IMR-90 (cell line): ENCODE results near the gene MALRD1. TPM values are rescaled to one million over a fixed set of nuclear protein-coding genes. Genes with fewer than 3 reads are reported as not detected.

Experiments used
- ATAC-seq: fragments of 200-7000 bp; cut with Tn5 transposase; 2 replicates; pipeline ENCODE4 v1.9.1; 2020; ENCODE audit warnings: low read depth, mild to moderate bottlenecking, moderate library complexity
- BruUV-seq: library from RNA; stranded (reverse); fragments of 400-500 nt; replicated peaks from 2 replicates; lab custom pipeline; 2021; lab: Mats Ljungman, UMichigan
- CTCF ChIA-PET: fragments of 300-600 bp; formaldehyde crosslinking; extraction: SDS; loops from one replicate; lab custom pipeline; 2021; ENCODE audit warnings: antibody characterized with exemption; lab: Yijun Ruan, JAX
- POLR2A ChIA-PET: fragments of 300-600 bp; sonication (Branson Sonifier 250); formaldehyde crosslinking; loops from one replicate; lab custom pipeline; 2022; ENCODE audit warnings: antibody characterized with exemption; ENCODE audit not compliant: unreplicated experiment; lab: Charles Lee
- DNase-seq: peaks from one replicate; pipeline ENCODE4 v3.0.0; 2013
- H2AFZ ChIP-seq: replicated peaks from 2 replicates; pipeline ENCODE3; 2013; ENCODE audit warnings: low read length, mild to moderate bottlenecking; ENCODE audit not compliant: poor library complexity
- H2AK5ac ChIP-seq: 2 replicates; pipeline ENCODE4 v1.6.1; 2013; ENCODE audit warnings: low read depth, low read length, inconsistent platforms
- H2AK9ac ChIP-seq: replicated peaks from 2 replicates; pipeline ENCODE3; 2013; ENCODE audit warnings: mild to moderate bottlenecking, low read depth, low read length, moderate library complexity; ENCODE audit not compliant: poor library complexity
- H2BK120ac ChIP-seq: 2 replicates; pipeline ENCODE4 v1.6.1; 2013; ENCODE audit warnings: low read depth, low read length, inconsistent platforms
- H2BK15ac ChIP-seq: 3 replicates; pipeline ENCODE4 v1.6.1; 2013; ENCODE audit warnings: low read depth, low read length, inconsistent platforms
- H2BK20ac ChIP-seq: 2 replicates; pipeline ENCODE4 v1.6.1; 2013; ENCODE audit warnings: low read depth, mild to moderate bottlenecking, inconsistent platforms, low read length, moderate library complexity
- H2BK5ac ChIP-seq: 2 replicates; pipeline ENCODE4 v1.6.1; 2013; ENCODE audit warnings: mild to moderate bottlenecking, low read depth, low read length, inconsistent platforms; ENCODE audit not compliant: poor library complexity, severe bottlenecking
- H3K14ac ChIP-seq: replicated peaks from 2 replicates; pipeline ENCODE4 v1.6.1; 2013; ENCODE audit warnings: low read depth, low read length, inconsistent platforms
- H3K18ac ChIP-seq: 2 replicates; pipeline ENCODE4 v1.6.1; 2013; ENCODE audit warnings: low read depth, low read length, control low read depth
- H3K23ac ChIP-seq: 2 replicates; pipeline ENCODE4 v1.6.1; 2013; ENCODE audit warnings: low read depth, low read length, inconsistent platforms
- H3K27ac ChIP-seq: 2 replicates; pipeline ENCODE4 v1.5.1; 2013; ENCODE audit warnings: mild to moderate bottlenecking, control low read depth, low read length; ENCODE audit not compliant: insufficient read depth
- H3K27me3 ChIP-seq: 2 replicates; pipeline ENCODE4 v1.6.1; 2013; ENCODE audit warnings: low read length; ENCODE audit not compliant: control insufficient read depth, insufficient read depth
- H3K36me3 ChIP-seq: 2 replicates; pipeline ENCODE4 v1.6.1; 2013; ENCODE audit warnings: low read length, mixed read lengths; ENCODE audit not compliant: control insufficient read depth, insufficient read depth
- H3K4ac ChIP-seq: 2 replicates; pipeline ENCODE4 v1.6.1; 2013; ENCODE audit warnings: low read depth, low read length, inconsistent platforms
- H3K4me1 ChIP-seq: 2 replicates; pipeline ENCODE4 v1.6.1; 2013; ENCODE audit warnings: low read length, mixed read lengths; ENCODE audit not compliant: control insufficient read depth, insufficient read depth
- H3K4me2 ChIP-seq: 2 replicates; pipeline ENCODE4 v1.6.1; 2013; ENCODE audit warnings: low read depth, mild to moderate bottlenecking, control low read depth, low read length, moderate library complexity
- H3K4me3 ChIP-seq: 2 replicates; pipeline ENCODE4 v1.5.1; 2013; ENCODE audit warnings: low read depth, mild to moderate bottlenecking, control low read depth, low read length, moderate library complexity; ENCODE audit not compliant: insufficient read depth
- H3K56ac ChIP-seq: 2 replicates; pipeline ENCODE4 v1.6.1; 2013; ENCODE audit warnings: low read length, inconsistent platforms; ENCODE audit not compliant: insufficient read depth; ENCODE audit errors: extremely low read depth
- H3K79me1 ChIP-seq, 2 experiments: 2 replicates each; pipeline ENCODE4 v1.6.1; 2013; ENCODE audit warnings: low read length in 2 of 2, inconsistent platforms in 1 of 2, low read depth in 1 of 2
- H3K9ac ChIP-seq: 2 replicates; pipeline ENCODE4 v1.6.1; 2013; ENCODE audit warnings: low read depth, low read length, control low read depth
- H3K9me1 ChIP-seq: 2 replicates; pipeline ENCODE4 v1.6.1; 2013; ENCODE audit warnings: low read length, inconsistent platforms; ENCODE audit not compliant: insufficient read depth
- H3K9me3 ChIP-seq: 2 replicates; pipeline ENCODE4 v1.6.1; 2013; ENCODE audit warnings: low read length; ENCODE audit not compliant: control insufficient read depth, insufficient read depth
- H4K20me1 ChIP-seq: 2 replicates; pipeline ENCODE4 v1.6.1; 2013; ENCODE audit warnings: low read length, inconsistent platforms; ENCODE audit not compliant: insufficient read depth
- H4K5ac ChIP-seq: 2 replicates; pipeline ENCODE4 v1.6.1; 2013; ENCODE audit warnings: mild to moderate bottlenecking, low read depth, low read length, control low read depth
- H4K8ac ChIP-seq, 2 experiments: 2 replicates each; pipeline ENCODE4 v1.6.1; 2013; ENCODE audit warnings: low read depth in 2 of 2, low read length in 2 of 2, control low read depth in 1 of 2, inconsistent platforms in 1 of 2
- H4K91ac ChIP-seq: 2 replicates; pipeline ENCODE4 v1.6.1; 2013; ENCODE audit warnings: low read depth, low read length, inconsistent platforms; ENCODE audit not compliant: insufficient read depth
- CTCF ChIP-seq: conservative IDR thresholded peaks from 2 replicates; pipeline ENCODE4 v1.5.1; 2012; ENCODE audit warnings: mild to moderate bottlenecking, low read depth, low read length, improper control_type of control experiment
- FOS ChIP-seq: fragments of 150-350 bp; IDR thresholded peaks from 2 replicates; pipeline ENCODE4 v1.6.1; 2016; ENCODE audit warnings: low read depth, low read length
- WGBS, 2 experiments: methylation state at CpG; one replicate each; pipeline versions ENCODE4 v1.1.5 to v1.1.7; 2013; ENCODE audit warnings: missing lambda C conversion rate in 2 of 2; ENCODE audit not compliant: insufficient read length in 1 of 2; ENCODE audit errors: extremely low coverage in 2 of 2; 5-methylcytosine and 5-hydroxymethylcytosine counted together
- dilution Hi-C: fragments of 300-500 bp; cut with HindIII; formaldehyde crosslinking; loops from one replicate; pipeline ENCODE4 v1.14.3; 2018; ENCODE audit warnings: low sequenced_read_pairs; ENCODE audit not compliant: unreplicated experiment
- in situ Hi-C: fragments of 300-500 bp; cut with MboI; formaldehyde crosslinking; loops from 3 replicates; pipeline ENCODE4 v1.14.3; 2019; ENCODE audit warnings: low sequenced_read_pairs, inconsistent platforms, mixed read lengths
- intact Hi-C: fragments of 100-400 bp; cut with micrococcal nuclease; formaldehyde crosslinking; loops from 2 replicates; pipeline ENCODE4 v1.10.0; 2022
- polyA plus RNA-seq, 3 experiments: library from polyadenylated mRNA; depleted of rRNA; stranded (reverse); fragments of >200 nt; gene quantifications; 2 replicates each; pipeline ENCODE4 v1.2.3, GENCODE V29; 2012; ENCODE audit warnings: low replicate concordance in 1 of 3
- total RNA-seq: library from RNA; depleted of rRNA; stranded (reverse); fragments of >200 nt; gene quantifications from 2 replicates; pipeline ENCODE4 v1.2.3, GENCODE V29; 2012

Gene MALRD1
- total and polyA plus RNA-seq, 2 of the 4 experiments (the other 2 are of a cell fraction), result 0.34 to 1.1 TPM

GRCh38 chr10:19730167-19730906 is 681.7 kb downstream of the MALRD1 start:
- Histone ChIP-seq H3K36me3 (no peaks in the 10 kb centered on the region), H3K27ac (peak overlapping the region; percentile 64; the same call in 1 of the 2 replicates), H3K4me3 (no peak overlapping the region), H2BK15ac (peak overlapping the region; percentile 54; the same call in 1 of the 3 replicates), H4K5ac (peak overlapping the region; percentile 54), H2BK120ac (peak overlapping the region; percentile 31), H2BK20ac (peak overlapping the region; percentile 35), H3K56ac (no peak overlapping the region), H2AK9ac (no peak overlapping the region), H4K91ac (peak overlapping the region; percentile 30; the same call in 1 of the 2 replicates), H2AFZ (no peak overlapping the region), H2BK5ac (peak overlapping the region; percentile 94), H3K4me2 (peak overlapping the region; percentile 72; the same call in 1 of the 2 replicates), H3K9me1 (no peaks in the 10 kb centered on the region; the same call in 1 of the 2 replicates), H3K9ac (no peak overlapping the region; the same call in 1 of the 2 replicates), H3K18ac (peak overlapping the region; percentile 88; the same call in 1 of the 2 replicates), H3K79me1 (no peaks in the 10 kb centered on the region), H4K8ac (peak overlapping the region; percentile 32 to 61; a peak in 1 of 4 replicates), H4K20me1 (no peaks in the 10 kb centered on the region), H3K23ac (peak overlapping the region; percentile 64; the same call in 1 of the 2 replicates), H3K9me3 (no peaks in the 10 kb centered on the region), H3K27me3 (no peaks in the 10 kb centered on the region), H3K14ac (peak overlapping the region; percentile 83), H3K4me1 (peaks cover 2% of the 10 kb centered on the region), H2AK5ac (peak overlapping the region; percentile 23; the same call in 1 of the 2 replicates), H3K4ac (peak overlapping the region; percentile 69; the same call in 1 of the 2 replicates)
- peak; percentile 68 for DNase-seq
- CTCF ChIA-PET, result no interaction called here
- in situ Hi-C loops, result no loop called here
- no TSS peak for BruUV-seq
- ATAC-seq, result peak; percentile 84
- intact Hi-C loops, result no loop called here
- no CpG with 5 or more reads among the region's 2 CpGs for WGBS, 2 experiments
- dilution Hi-C loops, result no loop called here
- POLR2A ChIA-PET, result no interaction called here
- peak; percentile 67 for TF ChIP-seq FOS
- TF ChIP-seq CTCF, result no peak
